Skin of body (tissue), 2 donors: ENCODE data around the gene PPP1R3G. TPM values are rescaled to one million over a fixed set of nuclear protein-coding genes. Genes with fewer than 3 reads are reported as not detected.
A peak's percentile ranks its signal among the peaks of the same experiment; 100 is the strongest.

Experiments
- DNase-seq: peaks from one replicate; lab custom pipeline; 2025; lab: John Stamatoyannopoulos, UW
- total RNA-seq: library from RNA; depleted of rRNA; stranded (reverse); fragments of >200 nt; gene quantifications from one replicate; pipeline ENCODE4 v1.2.3, GENCODE V29; 2014

Gene PPP1R3G
- total RNA-seq, 1 donor from 2014 or later, result 1.8 TPM

DNA sequence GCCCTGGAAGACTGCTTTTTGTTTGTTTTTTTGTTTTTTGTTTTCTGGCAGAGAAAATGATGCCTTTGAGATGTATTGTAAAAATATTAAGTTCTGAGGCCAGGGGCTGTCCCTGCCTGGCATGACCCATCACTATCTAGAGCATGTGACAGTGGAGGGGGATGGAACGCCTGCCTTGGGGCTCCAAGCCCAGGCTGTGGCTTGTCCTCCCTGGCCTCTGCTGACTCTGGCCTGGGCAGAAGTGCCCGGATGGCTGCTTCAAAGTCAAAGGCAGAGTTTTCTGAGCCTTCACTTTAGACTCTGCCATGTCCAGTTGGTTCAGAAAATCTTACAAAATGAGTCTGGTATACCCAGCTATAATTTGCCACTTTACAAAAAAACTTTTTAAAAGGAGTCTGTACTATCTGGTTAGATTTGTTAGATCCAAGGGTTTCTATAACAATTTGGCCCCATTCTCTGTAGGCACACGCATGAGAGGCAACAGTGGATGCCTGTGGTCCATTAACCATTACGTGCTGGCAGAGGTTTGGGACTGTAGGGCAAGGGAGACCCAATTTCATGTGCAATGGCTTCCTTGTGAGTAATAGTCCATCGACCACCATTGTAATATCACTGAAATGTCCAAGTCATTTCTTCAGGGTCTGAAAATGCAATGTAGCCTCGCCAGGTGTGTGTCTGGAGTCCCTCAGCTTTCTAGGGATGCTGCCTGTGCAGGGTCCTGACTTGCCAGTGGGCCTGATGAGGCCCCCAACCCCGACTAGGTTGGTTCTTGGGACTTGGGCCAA lies 8.3 kb downstream of the PPP1R3G start:
- no peak for DNase-seq

DNA sequence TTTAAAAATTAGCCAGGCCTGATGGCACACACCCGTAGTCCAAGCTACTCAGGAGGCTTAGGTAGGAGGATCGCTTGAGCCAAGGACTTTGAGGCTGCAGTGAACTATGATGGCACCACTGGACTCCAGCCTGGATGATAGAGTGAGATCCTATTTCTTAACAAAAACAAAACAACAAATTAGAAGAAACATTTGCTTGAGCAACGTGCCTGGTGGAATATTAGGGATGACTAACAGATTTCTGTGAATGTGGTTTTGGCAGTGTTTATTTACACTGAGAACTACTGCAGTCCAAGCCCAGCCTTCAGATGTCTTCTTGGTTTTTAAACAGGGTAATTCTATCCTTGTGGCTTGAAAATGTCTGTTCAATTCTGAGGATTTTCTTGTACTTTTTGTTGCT lies 9.2 kb downstream of the PPP1R3G start:
- DNase-seq, result peak; percentile 69

DNA sequence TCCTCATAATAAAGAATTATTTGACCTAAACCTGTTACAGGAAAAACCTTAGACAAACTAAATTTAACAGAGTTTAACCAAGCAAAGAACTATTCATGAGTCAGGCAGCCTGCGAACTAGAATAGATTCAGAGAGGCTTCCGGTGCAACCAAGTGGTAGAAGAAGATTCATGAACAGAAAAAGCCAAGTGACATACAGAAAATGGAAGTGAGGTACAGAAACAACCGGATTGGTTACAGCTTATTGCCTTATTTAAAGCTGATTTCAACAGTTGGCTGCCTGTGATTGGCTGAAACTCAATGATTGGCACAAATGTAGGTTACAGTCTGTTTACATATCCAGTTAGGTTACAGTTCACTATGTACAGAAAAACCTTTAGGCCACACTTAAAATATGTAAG lies 10.1 kb downstream of the PPP1R3G start:
- no peak for DNase-seq

DNA sequence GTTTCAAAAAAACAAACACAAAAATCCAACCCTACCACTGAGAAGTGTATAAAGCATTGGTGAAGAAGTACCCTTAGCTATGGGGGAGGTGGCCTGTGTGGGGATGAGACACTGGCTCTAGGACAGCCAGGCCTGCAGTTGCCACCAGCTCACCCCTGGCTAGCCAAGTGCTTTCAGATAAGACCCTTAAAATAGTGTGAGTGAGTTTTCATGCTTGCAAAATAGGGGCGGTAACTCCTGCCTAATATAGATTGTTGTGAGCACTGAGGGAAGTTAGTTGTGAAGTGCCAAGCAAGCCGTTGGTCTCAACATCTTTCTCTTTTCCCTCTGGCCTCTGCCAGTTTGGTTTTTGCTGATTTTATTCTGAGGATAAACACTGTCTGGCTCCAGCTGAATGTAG lies 11.3 kb downstream of the PPP1R3G start:
- DNase-seq, result no peak

DNA sequence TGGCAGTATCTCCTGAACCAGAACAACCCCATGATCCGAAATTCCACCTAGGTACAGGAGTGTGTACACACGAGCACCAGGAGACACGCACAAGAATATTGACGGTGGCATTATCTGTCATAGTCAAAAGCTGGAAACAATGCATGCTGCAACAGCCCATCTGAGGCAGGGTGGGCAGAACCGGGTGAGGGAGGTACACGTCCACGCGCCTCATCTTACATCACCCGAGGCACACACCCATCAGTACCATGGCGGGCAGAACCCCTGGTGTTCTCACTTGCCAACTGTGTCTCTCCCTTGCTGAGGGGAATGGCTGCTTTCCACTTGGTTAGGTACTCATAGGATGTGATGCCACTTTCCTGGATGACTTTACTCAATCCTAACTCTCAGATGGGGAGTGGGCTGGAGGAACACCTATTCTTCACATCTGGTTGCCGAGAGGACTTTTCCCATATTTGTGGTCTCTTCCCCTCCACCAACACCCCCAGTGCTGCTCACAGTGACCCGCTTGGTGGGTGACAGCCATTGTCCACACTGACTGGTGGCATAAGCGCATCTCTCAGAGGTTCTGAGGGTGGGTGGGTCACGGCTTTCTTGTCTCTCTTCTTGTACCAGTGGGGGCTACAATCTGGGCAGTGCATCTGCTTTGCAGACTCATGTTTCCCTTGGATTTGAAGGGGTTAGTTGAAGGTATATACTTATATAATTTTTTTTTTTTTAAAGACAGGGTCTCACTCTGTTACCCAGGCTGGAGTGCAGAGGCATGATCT lies 13.5 kb downstream of the PPP1R3G start:
- no peak for DNase-seq

DNA sequence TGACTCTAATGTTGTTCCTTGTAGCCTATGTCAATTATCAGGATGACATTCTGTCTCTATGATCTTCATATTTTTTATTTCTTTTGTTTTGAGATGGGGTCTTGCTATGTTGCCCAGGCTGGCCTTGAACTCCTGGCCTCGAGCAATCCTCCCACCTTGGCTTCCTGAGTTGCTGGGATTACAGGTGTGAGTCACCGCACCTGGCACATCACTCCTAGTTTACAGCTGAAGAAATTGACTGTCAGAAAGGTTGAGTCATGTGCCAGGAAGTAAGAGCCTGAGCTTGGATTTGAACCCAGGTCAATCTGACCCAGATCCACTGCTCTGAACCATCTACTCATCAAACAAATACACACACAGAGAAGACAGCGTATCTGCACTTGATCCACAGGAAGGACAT lies 14.4 kb downstream of the PPP1R3G start:
- DNase-seq, result no peak

DNA sequence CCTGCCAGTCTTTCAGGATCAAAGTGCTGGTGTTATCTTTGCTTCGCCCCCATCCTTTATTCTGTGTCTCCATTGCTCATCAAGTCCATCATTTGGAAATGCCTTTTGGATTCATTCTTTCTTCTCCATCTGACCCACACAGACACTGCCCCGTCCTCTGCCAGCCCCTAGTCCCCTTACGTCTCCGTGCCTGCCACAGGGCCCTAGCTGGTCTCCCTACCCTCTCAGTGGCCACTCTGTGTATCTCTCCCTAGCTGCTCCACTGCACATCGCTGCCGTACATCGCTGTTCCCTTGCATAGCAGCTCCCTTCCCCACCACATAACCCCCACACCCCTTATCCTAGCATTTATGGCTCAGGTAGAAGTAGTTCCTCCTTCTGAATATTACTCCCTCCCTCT lies 15.7 kb downstream of the PPP1R3G start:
- DNase-seq, result no peak

DNA sequence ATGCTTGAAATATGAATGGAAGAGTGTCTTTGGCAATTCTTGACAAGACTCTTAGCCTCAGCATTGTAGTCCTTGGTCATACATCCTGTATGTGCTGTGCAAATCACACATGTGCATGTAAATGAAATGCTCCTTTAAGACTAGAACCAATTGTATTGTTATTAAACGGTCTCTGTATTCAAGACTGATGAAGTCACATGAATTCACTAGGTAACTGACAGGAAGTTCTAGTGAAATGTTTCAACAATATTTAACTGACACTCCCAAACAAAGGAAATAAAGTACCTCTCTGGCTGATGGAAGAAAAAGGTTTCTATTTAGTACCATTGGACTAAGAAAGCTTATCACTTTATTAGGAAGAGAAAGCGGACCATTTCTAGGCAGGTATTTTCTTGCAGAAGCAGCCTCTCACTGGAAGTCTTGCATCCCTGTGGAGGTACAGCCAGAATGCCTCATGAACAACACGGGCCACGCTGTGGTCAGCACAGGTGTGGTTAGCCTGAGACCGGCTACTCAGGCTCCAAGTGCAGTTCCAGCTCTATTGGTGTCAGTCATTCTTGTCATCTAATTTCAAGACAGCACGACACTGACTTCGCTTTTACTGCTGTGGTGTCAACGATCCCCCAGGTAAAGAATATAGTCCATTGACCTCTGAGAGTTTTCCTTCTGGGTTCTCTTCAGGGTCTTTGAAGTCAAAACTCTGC lies 17.3 kb downstream of the PPP1R3G start:
- no peak for DNase-seq

DNA sequence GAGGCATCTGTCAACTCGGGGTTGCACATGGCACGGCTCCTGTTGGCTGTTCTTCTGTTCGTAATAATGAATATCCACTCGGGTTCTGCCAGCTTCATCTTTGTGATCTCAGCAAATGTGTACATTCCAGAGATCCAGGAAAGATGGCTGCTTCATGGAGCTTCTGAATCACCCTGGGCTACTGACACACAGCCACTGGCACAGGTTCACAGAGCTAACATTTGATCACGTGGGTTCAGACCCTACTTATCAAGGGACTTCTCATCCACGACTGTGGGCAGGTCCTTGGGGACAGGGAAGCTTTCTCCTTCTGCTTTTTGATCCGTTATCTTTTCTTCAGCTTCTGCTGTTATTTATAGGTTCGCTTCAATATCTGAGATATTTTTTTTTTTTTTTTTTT lies 18.1 kb downstream of the PPP1R3G start:
- DNase-seq, result no peak

DNA sequence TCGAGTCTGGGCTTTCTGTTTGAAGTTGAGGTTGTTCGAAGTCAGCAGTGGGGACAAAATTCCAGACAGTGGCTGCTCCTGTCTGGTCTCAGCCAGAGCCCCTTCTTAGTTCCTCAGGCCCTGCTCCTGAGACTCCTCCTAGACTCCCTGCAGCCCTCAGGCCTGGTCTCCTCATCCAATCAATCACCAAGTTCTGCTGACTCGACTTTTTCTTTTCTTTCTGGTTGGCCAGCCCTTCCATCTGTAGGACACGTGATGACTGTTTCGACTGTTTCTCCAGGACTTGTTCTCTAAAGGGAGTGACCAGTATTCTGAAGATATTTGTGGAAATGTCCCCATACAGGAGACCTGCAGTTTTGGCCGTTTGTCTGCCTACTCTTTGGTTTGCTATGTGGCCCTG lies 19.5 kb downstream of the PPP1R3G start:
- no peak for DNase-seq

DNA sequence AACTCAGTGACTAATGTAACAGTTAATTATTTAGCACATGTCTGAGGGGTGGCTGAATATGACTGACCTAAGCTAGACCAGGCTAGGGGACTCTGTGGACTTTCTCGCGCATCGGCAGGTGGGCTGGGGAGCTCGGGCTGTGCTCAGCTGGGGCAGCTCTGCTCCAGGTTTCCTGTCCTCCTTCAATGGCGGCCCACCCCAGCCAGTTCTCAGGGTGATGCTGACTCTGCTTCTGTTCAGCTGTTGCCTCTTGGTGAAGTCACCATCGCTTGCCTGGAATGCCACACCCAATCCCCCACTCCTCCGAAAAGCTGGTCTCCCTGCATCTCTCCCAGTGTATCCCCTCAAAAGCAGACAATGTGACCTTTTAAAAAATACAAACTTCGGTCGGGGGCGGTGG lies 20.0 kb downstream of the PPP1R3G start:
- DNase-seq, result no peak

DNA sequence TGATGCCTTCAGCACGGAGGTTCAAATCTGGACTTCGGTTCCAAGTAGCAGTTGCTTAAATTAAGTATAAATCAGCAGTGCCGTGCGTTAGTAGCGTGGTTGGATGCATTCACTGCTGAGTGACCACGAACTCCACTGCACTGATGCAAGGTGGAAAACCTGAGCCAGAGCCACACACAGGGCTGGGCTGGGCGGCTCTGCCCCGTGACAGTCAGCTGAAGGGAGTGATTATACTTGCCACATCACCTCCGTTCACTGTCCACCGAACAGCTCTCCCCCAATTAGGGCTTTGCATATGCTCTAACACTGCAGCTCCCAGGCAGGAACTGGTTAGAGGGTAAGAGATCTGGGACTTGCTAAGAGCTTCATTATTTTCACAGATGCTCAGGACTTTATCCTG lies 22.2 kb downstream of the PPP1R3G start:
- no peak for DNase-seq

DNA sequence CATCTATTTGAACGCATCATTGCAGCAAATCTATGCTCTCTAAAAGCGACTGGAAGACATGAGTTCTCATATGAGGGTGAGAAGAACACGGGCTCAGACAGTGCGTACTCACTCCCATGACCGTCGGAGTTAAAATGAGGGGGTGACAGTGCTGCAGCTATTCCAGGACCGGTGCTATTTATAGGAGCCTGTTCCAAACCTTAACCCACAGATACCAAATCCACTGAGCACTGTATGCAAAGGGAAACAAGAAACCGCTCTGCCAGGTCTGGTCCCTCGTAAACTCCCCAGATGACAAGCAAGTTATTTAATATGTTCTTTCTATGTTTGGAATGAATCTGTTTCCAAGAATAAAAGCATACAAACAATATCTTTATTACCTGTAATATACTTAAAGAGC lies 22.9 kb downstream of the PPP1R3G start:
- DNase-seq, result no peak

DNA sequence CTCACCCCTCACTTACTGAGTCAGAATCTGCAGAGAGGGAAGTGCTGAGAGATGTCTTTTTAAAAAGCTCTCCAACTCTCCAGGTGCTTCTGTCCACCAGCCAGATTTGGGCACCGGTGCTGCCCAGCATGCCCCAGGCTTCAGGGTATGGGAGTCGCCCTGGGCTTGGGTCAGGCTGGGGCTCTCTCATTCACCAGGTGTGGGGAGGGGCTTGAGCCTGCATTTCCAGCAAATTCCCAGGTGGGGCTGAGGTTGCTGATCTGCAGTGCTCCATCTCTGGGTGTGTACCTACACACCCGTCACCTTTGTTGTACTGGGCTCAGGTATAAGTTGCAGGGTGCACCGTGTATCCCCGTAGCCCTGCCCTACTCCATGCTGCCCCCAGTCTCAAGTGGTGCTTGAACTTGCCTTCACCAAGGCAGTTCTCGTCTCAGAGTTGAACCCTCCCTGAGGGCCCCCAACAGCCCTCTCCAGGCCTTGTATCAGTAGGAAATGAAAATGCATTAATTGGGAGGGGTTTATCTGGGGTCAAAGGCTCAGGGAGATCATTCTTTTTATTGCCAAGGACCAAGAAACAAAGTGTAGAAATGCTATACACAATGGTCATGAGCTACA lies 23.5 kb downstream of the PPP1R3G start:
- no peak for DNase-seq

DNA sequence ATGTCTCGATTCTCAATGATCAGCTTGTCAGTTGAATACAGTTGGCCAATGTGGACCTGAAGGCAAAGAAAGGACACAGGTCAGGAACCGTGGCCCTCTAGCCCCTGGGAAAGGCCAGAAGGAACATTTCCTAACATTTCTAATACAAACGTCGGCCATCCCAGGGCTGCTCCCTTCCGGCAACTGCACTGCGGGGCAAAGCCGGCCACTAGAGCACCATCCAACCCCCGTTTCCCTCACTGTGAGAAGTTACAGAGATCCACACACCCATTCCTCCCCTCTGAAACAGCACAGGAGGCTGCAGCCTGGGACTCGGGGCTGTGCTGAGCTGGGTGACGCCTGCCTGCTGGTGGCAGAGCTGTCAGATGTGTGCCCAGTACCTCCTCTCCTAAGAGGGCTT lies 24.3 kb downstream of the PPP1R3G start:
- no peak for DNase-seq

DNA sequence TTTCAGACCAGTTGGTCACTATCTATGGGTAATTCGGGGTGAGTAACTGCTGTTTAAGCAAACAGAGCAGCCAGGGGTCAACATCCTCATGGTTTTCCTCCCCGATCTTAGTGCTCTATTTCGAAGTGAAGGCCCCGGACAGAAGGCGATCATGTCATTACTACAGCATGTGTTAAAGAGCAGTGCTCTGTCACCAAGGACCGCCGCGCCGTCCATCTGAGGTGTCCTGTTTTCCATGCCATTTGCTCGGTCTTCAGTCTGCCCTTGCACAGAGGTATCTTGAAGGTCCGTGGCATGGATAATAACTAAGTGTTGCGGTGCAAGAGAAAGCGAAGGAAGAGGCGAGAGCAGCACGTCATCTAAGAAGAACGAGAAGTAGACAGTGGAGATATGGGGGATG lies 25.1 kb downstream of the PPP1R3G start:
- DNase-seq, result no peak

DNA sequence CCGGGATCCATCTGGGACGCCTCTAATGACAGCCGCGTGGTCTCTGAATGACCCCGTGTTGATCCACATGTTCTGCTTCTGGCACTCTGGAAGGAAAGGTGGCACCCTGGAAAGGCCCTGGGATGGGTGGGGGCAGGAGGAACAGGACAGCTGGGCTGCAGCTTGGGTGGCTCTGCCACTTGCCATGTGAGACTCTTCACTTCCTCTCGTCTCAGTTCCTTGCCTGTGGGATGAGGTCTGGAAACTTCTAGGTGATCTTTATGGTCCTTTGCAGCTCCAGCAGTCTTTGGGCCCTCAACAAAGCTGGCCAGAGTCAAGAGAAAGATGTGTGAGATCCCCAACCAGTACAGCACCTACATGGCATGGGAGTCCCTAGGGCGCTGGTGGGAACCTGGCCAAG lies 26.5 kb downstream of the PPP1R3G start:
- no peak for DNase-seq

DNA sequence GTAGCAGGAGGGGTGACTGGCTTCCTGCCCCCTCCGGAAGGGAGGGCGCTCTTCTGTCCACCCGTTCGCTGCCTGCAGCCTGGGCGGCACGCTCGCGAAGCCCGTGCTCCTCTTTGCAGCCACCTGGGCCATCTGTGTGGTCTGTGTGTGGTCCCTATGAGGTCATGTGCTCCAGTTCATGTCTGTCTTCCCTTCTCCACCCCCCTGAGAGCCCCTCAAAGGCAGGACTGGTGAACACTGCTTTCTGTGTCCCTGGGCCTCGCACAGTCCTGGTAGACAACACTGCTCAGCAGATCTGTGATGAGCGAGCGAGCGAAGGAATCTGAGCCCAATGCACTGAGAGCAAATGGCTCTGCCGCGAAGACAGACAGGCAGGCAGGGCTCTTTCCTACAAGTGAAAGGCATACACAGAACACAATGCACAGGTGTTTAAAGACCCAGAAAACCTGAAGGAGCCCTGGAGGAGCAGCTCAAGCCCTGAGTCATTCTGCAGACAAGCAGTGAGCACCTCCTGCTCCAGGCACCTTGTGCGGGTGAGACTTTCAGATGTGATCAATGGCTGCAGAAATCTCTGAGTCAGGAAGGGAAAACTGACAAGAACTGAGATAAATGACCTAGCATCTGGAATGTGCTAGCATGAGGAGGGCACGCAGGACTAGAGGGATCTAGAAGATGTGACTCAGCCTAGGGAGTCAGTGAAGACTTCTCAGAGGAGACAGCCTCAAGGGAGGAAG lies 27.1 kb downstream of the PPP1R3G start:
- DNase-seq, result no peak

DNA sequence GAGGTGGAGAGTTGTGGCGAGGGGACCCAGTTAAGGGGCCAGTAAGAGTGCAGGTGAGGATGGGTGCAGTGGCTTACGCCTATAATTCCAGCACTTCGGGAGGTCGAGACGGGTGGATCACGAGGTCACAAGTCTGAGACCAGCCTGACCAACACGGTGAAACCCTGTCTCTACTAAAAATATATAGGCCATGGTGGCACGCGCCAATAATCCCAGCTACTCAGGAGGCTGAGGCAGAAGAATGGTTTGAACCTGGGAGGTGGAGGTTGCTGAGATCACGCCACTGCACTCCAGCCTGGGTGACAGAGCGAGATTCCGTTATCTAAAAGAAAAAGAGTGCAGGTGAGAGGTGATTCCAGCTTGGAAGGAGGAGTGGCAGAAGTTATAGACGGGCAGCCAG lies 28.0 kb downstream of the PPP1R3G start:
- DNase-seq, result no peak

DNA sequence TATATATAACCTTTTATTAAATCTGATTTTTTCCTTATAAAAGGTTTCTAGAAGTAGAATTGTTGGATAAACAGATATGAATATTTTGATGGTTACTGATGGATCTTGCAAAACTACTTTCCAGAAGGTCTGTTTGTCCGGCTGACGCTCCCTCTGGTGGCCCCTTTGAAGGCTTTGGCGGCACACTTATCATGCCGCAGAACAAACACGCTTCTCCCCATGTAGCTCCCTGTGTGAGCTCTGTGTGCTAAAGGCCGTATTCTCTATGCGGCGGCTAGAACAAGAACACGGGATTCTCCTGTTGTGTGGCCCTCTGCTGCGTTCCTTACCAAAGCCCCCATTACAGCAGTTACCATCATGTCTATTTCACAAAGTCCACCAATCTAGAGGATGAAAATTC lies 30.0 kb downstream of the PPP1R3G start:
- no peak for DNase-seq

DNA sequence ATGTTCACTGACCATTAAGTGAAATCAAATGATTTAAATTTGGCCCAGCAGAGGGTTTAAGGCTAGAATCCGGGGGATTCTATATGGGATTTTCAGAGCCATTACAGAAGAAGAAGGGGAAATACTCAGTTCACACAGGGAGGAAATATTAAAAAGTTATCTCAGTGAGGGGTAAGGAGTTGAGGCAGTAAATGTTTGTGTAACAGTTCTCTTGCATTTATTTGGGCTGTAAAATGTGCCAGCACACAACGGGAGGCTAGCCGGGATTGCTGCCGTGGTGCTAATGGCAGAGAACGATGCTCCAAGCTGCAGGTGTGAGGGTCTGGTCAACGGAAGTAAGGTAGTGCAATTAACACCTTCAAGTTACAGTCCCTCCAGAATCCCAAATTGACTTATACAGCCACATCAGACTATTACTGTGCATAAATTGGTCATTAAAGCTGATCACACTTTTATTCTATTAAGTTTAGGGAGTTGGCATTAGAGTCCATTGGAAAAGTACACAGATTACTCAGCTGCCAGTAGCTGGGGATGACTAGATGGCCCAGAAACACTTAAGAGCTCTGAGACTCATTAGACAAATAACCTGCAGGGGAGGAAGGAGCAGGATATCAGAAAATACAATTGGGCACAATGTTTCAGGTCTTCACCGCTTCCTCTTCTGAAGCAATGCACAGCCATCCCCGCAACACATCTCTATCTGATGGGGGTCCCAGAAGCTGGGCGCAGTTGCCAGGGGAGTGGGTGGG lies 31.3 kb downstream of the PPP1R3G start:
- DNase-seq, result no peak
